Lower leg skin (tissue), 4 donors: ENCODE data around the gene ZDHHC14. TPM values are rescaled to one million over a fixed set of nuclear protein-coding genes. Genes with fewer than 3 reads are reported as not detected.

Experiments used
- DNase-seq, 2 donors: peaks; one replicate each; pipeline ENCODE4 v3.0.0-alpha.2; 2019; ENCODE audit warnings: low spot score in 2 of 2
- H3K4me3 ChIP-seq: fragments of 200-600 bp; sonication (generic); 2 replicates; pipeline ENCODE4 v1.5.1; 2017; ENCODE audit warnings: mild to moderate bottlenecking, low read depth; ENCODE audit not compliant: poor library complexity, severe bottlenecking
- CTCF ChIP-seq, 3 donors: fragments of 450-650 bp; IDR thresholded peaks; one replicate each; pipeline ENCODE4 v1.5.1; 2016; ENCODE audit warnings: antibody characterized with exemption in 3 of 3, mild to moderate bottlenecking in 3 of 3, moderate library complexity in 2 of 3
- POLR2A ChIP-seq, 2 donors: fragments of 450-650 bp; IDR thresholded peaks; one replicate each; pipeline ENCODE4 v1.6.1; 2016 to 2017; ENCODE audit warnings: antibody characterized with exemption in 2 of 2, mild to moderate bottlenecking in 1 of 2, moderate library complexity in 1 of 2
- WGBS, 2 donors: methylation state at CpG; one replicate each; pipeline ENCODE4 v1.1.5; 2018; 5-methylcytosine and 5-hydroxymethylcytosine counted together
- intact Hi-C: fragments of 100-400 bp; cut with DNase I; formaldehyde crosslinking; loops from one replicate; pipeline ENCODE4 v1.15.0; 2023; ENCODE audit warnings: low total_unique reads
- total RNA-seq, 4 donors: library from RNA; depleted of rRNA; stranded (reverse); fragments of >200 nt; gene quantifications; one replicate each; pipeline ENCODE4 v1.1.0, GENCODE V29; 2016

The ZDHHC14 gene
- total RNA-seq, 4 donors from 2014 or later = 4.5 to 8.3 (median 6.1) TPM

DNA sequence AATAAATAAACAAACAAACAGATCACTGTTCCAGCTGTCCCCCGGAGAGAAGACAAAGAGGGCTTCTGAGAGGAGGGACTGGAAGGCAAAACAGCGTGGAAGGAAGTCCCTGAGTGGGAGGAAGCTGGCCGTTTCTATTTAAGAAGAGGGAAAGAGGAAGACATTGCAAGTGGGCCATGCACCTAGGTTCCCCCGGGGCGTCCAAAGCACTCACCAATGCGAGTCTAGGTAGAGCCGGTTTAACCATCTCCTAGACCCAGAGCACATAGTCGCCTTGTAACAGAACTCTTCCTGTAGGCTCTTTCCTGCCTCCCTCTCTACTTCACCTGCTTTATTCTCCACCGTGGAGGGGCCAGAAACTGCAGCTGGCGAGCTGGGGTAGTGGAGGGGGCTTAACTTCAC, 158.4 kb downstream of the ZDHHC14 start:
- H3K4me3 ChIP-seq = no peak overlapping the region
- intact Hi-C loops = no loop called here
- TF ChIP-seq CTCF (IDR thresholded peaks at IDR 0.05) = no peak
- TF ChIP-seq POLR2A (IDR thresholded peaks at IDR 0.05) = no peak
- no peak for DNase-seq
- 84 to 85% methylated on average over 10 of the region's 10 CpGs for WGBS, 2 donors

- TF ChIP-seq POLR2A (IDR thresholded peaks at IDR 0.05) = no peak
- no peak for TF ChIP-seq CTCF (IDR thresholded peaks at IDR 0.05)
- peak in 1 of 2 donors; percentile 68 for DNase-seq
- WGBS, 2 donors = 89% methylated on average over 16 of the region's 16 CpGs
- intact Hi-C loops = no loop called here
- no peak overlapping the region for H3K4me3 ChIP-seq
Measured at GRCh38 chr6:157539900-157540752, 159.1 kb downstream of the ZDHHC14 start.

GRCh38 chr6:157541618-157542413, 160.8 kb downstream of the ZDHHC14 start:
- peak in 1 of 2 donors; percentile 50 for DNase-seq
- H3K4me3 ChIP-seq = no peak overlapping the region
- no peak for TF ChIP-seq POLR2A (IDR thresholded peaks at IDR 0.05)
- no peak for TF ChIP-seq CTCF (IDR thresholded peaks at IDR 0.05)
- 74 to 79% methylated on average over 13 of the region's 13 CpGs for WGBS, 2 donors
- intact Hi-C loops = no loop called here

GRCh38 chr6:157542414-157543160, 161.6 kb downstream of the ZDHHC14 start:
- WGBS, 2 donors = 90% methylated on average over 20 to 21 of the region's 21 CpGs
- no peak overlapping the region for H3K4me3 ChIP-seq
- no peak for TF ChIP-seq POLR2A (IDR thresholded peaks at IDR 0.05)
- TF ChIP-seq CTCF (IDR thresholded peaks at IDR 0.05) = no peak
- intact Hi-C loops = no loop called here
- peak in 1 of 2 donors; percentile 81 for DNase-seq

DNA sequence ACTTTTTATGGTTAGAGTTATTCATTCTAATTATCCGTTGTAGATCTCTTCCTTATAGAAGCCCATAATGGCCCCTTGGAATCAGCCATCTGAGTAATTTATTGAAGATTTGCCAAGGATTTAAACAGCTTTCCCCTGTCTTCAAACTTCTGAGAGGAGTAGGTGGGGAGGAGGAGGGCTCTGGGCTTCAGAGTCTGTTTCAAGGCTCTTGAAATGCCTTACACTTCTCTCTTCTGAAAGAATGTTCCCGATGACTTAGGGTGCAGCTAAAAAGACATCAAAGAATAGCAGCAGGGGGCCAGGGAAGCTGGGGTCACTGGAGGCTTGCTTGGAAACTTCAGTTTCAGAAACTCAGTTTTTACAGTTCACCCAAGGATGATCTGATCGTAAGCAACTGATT, 165.3 kb downstream of the ZDHHC14 start:
- intact Hi-C loops = no loop called here
- TF ChIP-seq CTCF (IDR thresholded peaks at IDR 0.05) (no peak), POLR2A (IDR thresholded peaks at IDR 0.05) (no peak)
- DNase-seq = no peak
- 53 to 59% methylated on average over 3 of the region's 3 CpGs for WGBS, 2 donors
- H3K4me3 ChIP-seq = no peak overlapping the region
